GM19452 (cell line): ENCODE results near the gene NOL4L.

Experiments used
- ATAC-seq: cut with Tn5 transposase; IDR thresholded peaks from one replicate; pipeline ENCODE4 v1.9.1; 2021; ENCODE audit not compliant: unreplicated experiment

Gene NOL4L

GRCh38 chr20:32563311-32564272 lies 21.5 kb downstream of the NOL4L start:
- ATAC-seq = no peak

- ATAC-seq = no peak
Observed at GRCh38 chr20:32562495-32562911, 22.6 kb downstream of the NOL4L start.

GRCh38 chr20:32560989-32561830 lies 23.9 kb downstream of the NOL4L start:
- no peak for ATAC-seq

- no peak for ATAC-seq
Observed at GRCh38 chr20:32560482-32560988, 24.6 kb downstream of the NOL4L start.

DNA sequence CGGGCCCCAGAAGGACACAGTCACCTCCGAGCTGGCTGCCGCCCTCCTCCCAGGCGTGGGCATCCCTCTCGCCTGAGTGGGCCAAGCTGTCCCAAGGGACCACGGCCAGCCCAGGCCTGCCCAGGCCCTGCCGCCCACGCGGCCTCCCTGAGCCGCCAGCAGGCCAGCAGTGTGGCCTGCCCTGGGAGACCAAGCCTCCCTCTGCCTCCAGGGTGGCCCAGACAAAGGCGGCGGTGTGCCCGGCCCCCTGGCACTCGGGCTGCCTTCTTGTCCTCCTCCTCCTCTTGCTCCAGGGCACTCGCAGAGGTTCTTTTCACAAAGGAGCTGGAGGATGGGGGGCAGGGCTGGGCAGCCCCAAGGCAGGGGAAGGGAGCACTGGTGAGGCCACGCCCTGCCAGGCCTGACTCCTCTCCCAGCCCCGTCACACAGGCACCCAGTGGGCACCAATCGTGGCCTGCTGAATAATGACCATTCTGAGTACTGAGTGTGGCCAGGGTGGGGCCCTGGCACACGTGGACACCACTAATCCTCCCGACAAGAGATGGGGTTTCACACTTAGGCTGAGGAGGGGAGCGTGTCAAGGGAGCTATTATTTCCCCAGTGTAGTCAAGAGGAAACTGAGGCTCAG lies 25.3 kb downstream of the NOL4L start:
- ATAC-seq = no peak

DNA sequence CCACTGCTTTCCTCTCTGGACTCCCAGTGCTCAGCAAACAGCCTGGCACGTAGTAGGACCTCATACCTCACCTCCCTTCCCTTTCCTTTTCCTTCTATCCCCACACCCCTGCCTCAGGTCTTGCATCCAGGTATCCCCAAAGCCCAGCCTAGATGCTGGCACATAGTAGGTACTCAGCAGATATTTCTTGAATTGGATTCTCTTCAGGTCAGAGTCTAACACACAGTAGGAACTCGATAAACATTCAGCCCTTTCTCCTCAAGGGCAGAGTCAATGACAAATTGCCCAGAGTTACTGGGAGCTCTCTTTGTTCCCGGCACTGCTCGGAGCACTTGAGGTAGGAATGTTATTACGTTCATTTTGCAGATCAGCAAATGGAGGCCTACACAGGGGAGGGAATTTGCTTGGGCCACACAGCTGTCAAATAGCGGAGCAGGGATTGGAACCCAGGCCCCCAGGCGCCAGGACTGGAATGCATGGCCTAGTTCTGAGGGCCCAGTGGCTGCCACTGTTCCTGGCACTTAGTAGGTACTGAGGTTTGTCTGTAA lies 25.9 kb downstream of the NOL4L start:
- no peak for ATAC-seq

GRCh38 chr20:32558526-32558925 lies 26.6 kb downstream of the NOL4L start:
- no peak for ATAC-seq

DNA sequence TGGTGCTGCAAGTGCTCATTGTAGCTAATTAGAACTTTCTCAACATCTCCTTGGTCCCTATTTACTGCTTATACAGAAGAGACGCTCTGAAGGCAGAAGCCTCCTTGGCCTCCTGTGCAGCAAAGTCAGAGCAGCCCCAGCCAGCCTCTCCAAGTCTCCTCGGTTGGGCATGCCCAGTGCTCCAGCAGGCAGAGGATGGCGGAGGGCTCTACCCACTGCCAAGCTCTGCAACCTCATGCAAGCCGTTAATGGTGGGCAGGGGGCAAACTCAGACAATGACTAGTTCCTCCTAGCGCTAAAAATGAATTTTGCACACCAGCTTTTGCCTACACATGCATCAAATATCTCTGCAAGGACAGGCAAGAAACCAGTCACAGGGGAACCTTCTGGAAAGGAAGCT lies 27.8 kb downstream of the NOL4L start:
- no peak for ATAC-seq

GRCh38 chr20:32556312-32557184 lies 28.6 kb downstream of the NOL4L start:
- no peak for ATAC-seq

DNA sequence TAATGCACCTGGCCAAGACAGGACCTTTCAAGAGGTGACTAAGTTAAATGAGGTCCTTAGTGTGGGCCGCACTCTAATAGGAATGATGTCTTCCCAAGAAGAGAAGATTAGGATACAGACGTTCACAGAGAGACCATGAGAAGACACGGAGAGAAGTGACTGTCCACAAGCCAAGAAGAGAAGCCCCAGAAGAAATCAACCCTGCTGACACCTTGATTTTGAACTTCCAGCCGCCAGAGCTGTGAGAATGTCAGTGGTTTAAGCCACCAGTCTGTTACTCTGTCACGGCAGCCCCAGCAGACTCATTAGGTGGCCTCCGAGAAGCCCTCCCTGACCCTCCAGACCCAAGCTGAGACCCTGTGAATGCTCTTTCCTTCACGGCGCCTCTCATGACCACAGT lies 29.5 kb downstream of the NOL4L start:
- no peak for ATAC-seq

- ATAC-seq = no peak
Observed at GRCh38 chr20:32554965-32555289, 30.2 kb downstream of the NOL4L start.

GRCh38 chr20:32553618-32554017 lies 31.5 kb downstream of the NOL4L start:
- ATAC-seq = no peak

GRCh38 chr20:32551693-32552092 lies 33.4 kb downstream of the NOL4L start:
- no peak for ATAC-seq

DNA sequence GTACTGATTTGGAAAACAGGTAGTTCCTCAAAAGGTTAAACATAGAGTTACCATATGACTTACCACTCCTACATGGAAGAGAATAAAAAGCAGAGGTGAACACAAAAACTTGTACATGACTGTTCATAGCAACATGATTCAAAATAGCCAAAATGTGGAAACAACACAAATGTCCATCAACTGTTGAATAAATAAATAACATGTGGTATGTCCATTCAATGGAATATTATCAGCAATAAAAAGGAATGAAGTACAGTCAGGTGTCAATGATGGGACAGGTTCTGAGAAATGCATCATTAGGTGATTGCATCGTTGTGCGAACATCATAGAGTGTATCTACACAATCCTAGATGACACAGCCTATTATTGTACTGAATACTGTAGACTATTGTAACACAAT lies 35.3 kb downstream of the NOL4L start:
- ATAC-seq = no peak

DNA sequence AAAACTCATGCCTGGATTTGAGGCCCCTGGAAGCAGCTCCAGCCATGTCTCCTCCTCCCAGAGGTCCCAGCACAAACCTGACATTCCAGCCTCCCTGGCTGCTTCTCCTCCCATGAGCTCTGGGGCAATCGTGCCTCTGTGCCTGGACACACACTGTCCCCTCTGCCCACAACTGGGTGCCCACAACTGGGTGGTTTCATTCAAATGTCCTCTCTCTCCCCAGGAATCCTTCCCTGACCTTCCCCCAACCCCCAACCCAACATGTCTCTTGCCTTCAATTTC lies 37.4 kb downstream of the NOL4L start:
- ATAC-seq = no peak

- ATAC-seq = no peak
Observed at GRCh38 chr20:32546918-32547752, 38.0 kb downstream of the NOL4L start.

GRCh38 chr20:32544893-32545840 lies 40.0 kb downstream of the NOL4L start:
- ATAC-seq = no peak

DNA sequence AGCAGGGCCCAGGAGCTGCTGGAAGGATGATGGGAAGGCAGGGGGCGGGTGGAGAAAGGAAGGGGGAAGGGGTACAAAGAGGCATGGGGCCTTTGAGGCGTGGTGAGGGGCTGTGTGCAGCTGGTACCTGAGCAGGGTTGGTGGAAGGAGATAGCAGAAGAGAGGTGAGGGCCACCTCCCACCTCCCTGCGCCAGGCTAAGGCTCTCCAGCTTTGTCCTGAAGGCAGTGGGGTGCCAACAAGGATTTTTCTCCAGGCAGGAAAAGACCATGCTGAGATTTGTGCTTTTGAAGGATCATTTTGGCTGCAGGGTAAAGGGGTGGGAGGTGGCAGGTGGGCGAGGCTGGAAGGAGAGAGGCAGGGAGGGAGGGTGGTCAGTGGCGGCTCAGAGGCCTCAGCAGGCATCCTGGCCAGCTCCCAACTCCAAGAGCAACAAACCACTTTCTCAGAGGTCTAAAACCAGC lies 40.8 kb downstream of the NOL4L start:
- no peak for ATAC-seq
